Measurements from ENCODE around the gene BCL7C. TPM values are rescaled to one million over a fixed set of nuclear protein-coding genes. Genes with fewer than 3 reads are reported as not detected.

BCL7C gene
- total and polyA plus RNA-seq, 10 of the 15 experiments (the other 5 are each of a cell fraction or from before 2014, with no cell fraction given): 1.1 to 30.5 (median 13.7) TPM

GRCh38 chr16:30893744-30894539 lies at the start of gene BCL7C (continued):
- TF ChIP-seq, protein P1, sequence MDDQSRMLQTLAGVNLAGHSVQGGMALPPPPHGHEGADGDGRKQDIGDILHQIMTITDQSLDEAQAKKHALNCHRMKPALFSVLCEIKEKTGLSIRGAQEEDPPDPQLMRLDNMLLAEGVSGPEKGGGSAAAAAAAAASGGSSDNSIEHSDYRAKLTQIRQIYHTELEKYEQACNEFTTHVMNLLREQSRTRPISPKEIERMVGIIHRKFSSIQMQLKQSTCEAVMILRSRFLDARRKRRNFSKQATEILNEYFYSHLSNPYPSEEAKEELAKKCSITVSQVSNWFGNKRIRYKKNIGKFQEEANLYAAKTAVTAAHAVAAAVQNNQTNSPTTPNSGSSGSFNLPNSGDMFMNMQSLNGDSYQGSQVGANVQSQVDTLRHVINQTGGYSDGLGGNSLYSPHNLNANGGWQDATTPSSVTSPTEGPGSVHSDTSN (IDR thresholded peaks at IDR 0.05; ENCODE audit: insufficient replicate concordance, low read depth, low read length): no peak
- TF ChIP-seq TARDBP (IDR thresholded peaks at IDR 0.05; ENCODE audit: borderline replicate concordance): no peak
- no peak for TF ChIP-seq NFXL1 (IDR thresholded peaks at IDR 0.05; ENCODE audit: borderline replicate concordance)
- TF ChIP-seq TCF12 (IDR thresholded peaks at IDR 0.05; ENCODE audit: low read depth, low read length): no peak
- TF ChIP-seq SMARCA5 (IDR thresholded peaks at IDR 0.05): peak; percentile 48; the same call in 1 of the 2 replicates
- peak in 1 of 2 experiments; percentile 90; a peak in 2 of 3 replicates for TF ChIP-seq EGR1 (IDR thresholded peaks at IDR 0.05; ENCODE audit: borderline replicate concordance in 1 of 2, low read depth in 2 of 2, low read length in 2 of 2)
- TF ChIP-seq, protein P2, sequence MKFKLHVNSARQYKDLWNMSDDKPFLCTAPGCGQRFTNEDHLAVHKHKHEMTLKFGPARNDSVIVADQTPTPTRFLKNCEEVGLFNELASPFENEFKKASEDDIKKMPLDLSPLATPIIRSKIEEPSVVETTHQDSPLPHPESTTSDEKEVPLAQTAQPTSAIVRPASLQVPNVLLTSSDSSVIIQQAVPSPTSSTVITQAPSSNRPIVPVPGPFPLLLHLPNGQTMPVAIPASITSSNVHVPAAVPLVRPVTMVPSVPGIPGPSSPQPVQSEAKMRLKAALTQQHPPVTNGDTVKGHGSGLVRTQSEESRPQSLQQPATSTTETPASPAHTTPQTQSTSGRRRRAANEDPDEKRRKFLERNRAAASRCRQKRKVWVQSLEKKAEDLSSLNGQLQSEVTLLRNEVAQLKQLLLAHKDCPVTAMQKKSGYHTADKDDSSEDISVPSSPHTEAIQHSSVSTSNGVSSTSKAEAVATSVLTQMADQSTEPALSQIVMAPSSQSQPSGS (IDR thresholded peaks at IDR 0.05; ENCODE audit: low read length): no peak
- no peak for TF ChIP-seq YBX1 (IDR thresholded peaks at IDR 0.05)
- TF ChIP-seq, protein P3, sequence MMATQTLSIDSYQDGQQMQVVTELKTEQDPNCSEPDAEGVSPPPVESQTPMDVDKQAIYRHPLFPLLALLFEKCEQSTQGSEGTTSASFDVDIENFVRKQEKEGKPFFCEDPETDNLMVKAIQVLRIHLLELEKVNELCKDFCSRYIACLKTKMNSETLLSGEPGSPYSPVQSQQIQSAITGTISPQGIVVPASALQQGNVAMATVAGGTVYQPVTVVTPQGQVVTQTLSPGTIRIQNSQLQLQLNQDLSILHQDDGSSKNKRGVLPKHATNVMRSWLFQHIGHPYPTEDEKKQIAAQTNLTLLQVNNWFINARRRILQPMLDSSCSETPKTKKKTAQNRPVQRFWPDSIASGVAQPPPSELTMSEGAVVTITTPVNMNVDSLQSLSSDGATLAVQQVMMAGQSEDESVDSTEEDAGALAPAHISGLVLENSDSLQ (IDR thresholded peaks at IDR 0.05): no peak
- no peak for TF ChIP-seq BMI1 (IDR thresholded peaks at IDR 0.05; ENCODE audit: borderline replicate concordance)
- TF ChIP-seq ETV6 (conservative IDR thresholded peaks at IDR 0.05 in 1 of 2, IDR thresholded peaks at IDR 0.05 in 1 of 2; ENCODE audit: borderline replicate concordance in 1 of 2, low read depth in 1 of 2): no peak
- TF ChIP-seq SPI1 (IDR thresholded peaks at IDR 0.05; ENCODE audit: borderline replicate concordance, insufficient read depth, low read depth, low read length): no peak
- TF ChIP-seq WRNIP1 (IDR thresholded peaks at IDR 0.05; ENCODE audit: borderline replicate concordance, low read depth, low read length): no peak
- TF ChIP-seq, protein P4, sequence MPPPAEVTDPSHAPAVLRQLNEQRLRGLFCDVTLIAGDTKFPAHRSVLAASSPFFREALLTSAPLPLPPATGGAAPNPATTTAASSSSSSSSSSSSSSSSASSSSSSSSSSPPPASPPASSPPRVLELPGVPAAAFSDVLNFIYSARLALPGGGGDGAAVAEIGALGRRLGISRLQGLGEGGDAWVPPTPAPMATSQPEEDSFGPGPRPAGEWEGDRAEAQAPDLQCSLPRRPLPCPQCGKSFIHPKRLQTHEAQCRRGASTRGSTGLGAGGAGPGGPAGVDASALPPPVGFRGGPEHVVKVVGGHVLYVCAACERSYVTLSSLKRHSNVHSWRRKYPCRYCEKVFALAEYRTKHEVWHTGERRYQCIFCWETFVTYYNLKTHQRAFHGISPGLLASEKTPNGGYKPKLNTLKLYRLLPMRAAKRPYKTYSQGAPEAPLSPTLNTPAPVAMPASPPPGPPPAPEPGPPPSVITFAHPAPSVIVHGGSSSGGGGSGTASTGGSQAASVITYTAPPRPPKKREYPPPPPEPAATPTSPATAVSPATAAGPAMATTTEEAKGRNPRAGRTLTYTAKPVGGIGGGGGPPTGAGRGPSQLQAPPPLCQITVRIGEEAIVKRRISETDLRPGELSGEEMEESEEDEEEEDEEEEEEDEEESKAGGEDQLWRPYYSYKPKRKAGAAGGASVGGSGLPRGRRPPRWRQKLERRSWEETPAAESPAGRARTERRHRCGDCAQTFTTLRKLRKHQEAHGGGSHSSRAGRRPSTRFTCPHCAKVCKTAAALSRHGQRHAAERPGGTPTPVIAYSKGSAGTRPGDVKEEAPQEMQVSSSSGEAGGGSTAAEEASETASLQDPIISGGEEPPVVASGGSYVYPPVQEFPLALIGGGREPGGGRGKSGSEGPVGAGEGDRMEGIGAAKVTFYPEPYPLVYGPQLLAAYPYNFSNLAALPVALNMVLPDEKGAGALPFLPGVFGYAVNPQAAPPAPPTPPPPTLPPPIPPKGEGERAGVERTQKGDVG (CRISPR knock-in tag; IDR thresholded peaks at IDR 0.05): no peak
- TF ChIP-seq, protein P5, sequence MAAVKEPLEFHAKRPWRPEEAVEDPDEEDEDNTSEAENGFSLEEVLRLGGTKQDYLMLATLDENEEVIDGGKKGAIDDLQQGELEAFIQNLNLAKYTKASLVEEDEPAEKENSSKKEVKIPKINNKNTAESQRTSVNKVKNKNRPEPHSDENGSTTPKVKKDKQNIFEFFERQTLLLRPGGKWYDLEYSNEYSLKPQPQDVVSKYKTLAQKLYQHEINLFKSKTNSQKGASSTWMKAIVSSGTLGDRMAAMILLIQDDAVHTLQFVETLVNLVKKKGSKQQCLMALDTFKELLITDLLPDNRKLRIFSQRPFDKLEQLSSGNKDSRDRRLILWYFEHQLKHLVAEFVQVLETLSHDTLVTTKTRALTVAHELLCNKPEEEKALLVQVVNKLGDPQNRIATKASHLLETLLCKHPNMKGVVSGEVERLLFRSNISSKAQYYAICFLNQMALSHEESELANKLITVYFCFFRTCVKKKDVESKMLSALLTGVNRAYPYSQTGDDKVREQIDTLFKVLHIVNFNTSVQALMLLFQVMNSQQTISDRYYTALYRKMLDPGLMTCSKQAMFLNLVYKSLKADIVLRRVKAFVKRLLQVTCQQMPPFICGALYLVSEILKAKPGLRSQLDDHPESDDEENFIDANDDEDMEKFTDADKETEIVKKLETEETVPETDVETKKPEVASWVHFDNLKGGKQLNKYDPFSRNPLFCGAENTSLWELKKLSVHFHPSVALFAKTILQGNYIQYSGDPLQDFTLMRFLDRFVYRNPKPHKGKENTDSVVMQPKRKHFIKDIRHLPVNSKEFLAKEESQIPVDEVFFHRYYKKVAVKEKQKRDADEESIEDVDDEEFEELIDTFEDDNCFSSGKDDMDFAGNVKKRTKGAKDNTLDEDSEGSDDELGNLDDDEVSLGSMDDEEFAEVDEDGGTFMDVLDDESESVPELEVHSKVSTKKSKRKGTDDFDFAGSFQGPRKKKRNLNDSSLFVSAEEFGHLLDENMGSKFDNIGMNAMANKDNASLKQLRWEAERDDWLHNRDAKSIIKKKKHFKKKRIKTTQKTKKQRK (IDR thresholded peaks at IDR 0.05; ENCODE audit: low read depth, low read length): no peak
- TF ChIP-seq ZNF622 (IDR thresholded peaks at IDR 0.05): no peak
- no peak for TF ChIP-seq SMAD5 (IDR thresholded peaks at IDR 0.05; ENCODE audit: low read depth)
- no peak for TF ChIP-seq HCFC1 (IDR thresholded peaks at IDR 0.05; ENCODE audit: low read length)
- no peak for TF ChIP-seq SREBF1 (IDR thresholded peaks at IDR 0.05; ENCODE audit: low read length)
- TF ChIP-seq ESRRA (IDR thresholded peaks at IDR 0.05; ENCODE audit: low read length): no peak

Measured in GM12878 (cell line).